Measurements from ENCODE around the gene SPAG5. TPM values are rescaled to one million over a fixed set of nuclear protein-coding genes. Genes with fewer than 3 reads are reported as not detected.

The SPAG5 gene
- total RNA-seq, 1 experiment from 2014 or later, result 219 TPM

- no peak overlapping the region for H3K27ac ChIP-seq (ENCODE audit: low read depth, low read length, poor library complexity, severe bottlenecking)
- TF ChIP-seq CTCF (conservative IDR thresholded peaks at IDR 0.05; ENCODE audit: low read depth, low read length) (no peak), EZH2 (IDR thresholded peaks at IDR 0.05; ENCODE audit: borderline replicate concordance, low read depth, low read length, poor library complexity, severe bottlenecking) (no peak)
- ChIA-PET CTCF (interaction anchor here (0.6 kb wide), 1 partner anchor 1482 kb away, joined by 3 read pairs; no protein-coding TSS in a partner anchor), POLR2A (ENCODE audit: low non-redundant PET) (no interaction called here)
- intact Hi-C loops (cut with micrococcal nuclease; ENCODE audit: unreplicated experiment), result no loop called here
- H3K9me3 ChIP-seq (ENCODE audit: low read depth, low read length, poor library complexity, severe bottlenecking), result no peaks in the 10 kb centered on the region
- no peak overlapping the region for H3K4me3 ChIP-seq (ENCODE audit: low read depth, low read length, poor library complexity, severe bottlenecking)
- DNase-seq (ENCODE audit: low spot score), result no peak
- H3K27me3 ChIP-seq (replicated peaks; ENCODE audit: insufficient read depth, low read depth, low read length, poor library complexity), result no peaks in the 10 kb centered on the region
- H3K4me1 ChIP-seq (ENCODE audit: insufficient read depth, low read length, poor library complexity, severe bottlenecking), result no peaks in the 10 kb centered on the region
- no TSS peak for BruUV-seq (replicated peaks)
- H3K36me3 ChIP-seq (ENCODE audit: insufficient read depth, low read length, poor library complexity, severe bottlenecking), result peaks cover 67% of the 10 kb centered on the region
Measured at GRCh38 chr17:28615260-28615940, 16.6 kb upstream of the SPAG5 start.

GRCh38 chr17:28613931-28614381, 15.1 kb upstream of the SPAG5 start, which contains the start of gene RSKR:
RSKR (minus strand) TSS chr17:28614185; CDS start chr17:28614161, 24 bp downstream.
- TF ChIP-seq EZH2 (IDR thresholded peaks at IDR 0.05; ENCODE audit: borderline replicate concordance, low read depth, low read length, poor library complexity, severe bottlenecking) (no peak), CTCF (conservative IDR thresholded peaks at IDR 0.05; ENCODE audit: low read depth, low read length) (no peak)
- no peak for DNase-seq (ENCODE audit: low spot score)
- Histone ChIP-seq H3K4me1 (ENCODE audit: insufficient read depth, low read length, poor library complexity, severe bottlenecking) (no peaks in the 10 kb centered on the region), H3K9me3 (ENCODE audit: low read depth, low read length, poor library complexity, severe bottlenecking) (no peaks in the 10 kb centered on the region), H3K4me3 (ENCODE audit: low read depth, low read length, poor library complexity, severe bottlenecking) (no peak within 1 kb of the TSS), H3K27me3 (replicated peaks; ENCODE audit: insufficient read depth, low read depth, low read length, poor library complexity) (no peaks in the 10 kb centered on the region), H3K27ac (ENCODE audit: low read depth, low read length, poor library complexity, severe bottlenecking) (no peak within 1 kb of the TSS), H3K36me3 (ENCODE audit: insufficient read depth, low read length, poor library complexity, severe bottlenecking) (peaks cover 53% of the 10 kb centered on the region)
- intact Hi-C loops (cut with micrococcal nuclease; ENCODE audit: unreplicated experiment), result loop anchor here (1.0 kb wide), 1 partner anchor 120 kb away; no protein-coding TSS in a partner anchor
- no TSS peak for BruUV-seq (replicated peaks)
- CTCF ChIA-PET, result interaction anchor here (1.2 kb wide), 1 partner anchor 15 kb away, joined by 3 read pairs; no protein-coding TSS in a partner anchor
- POLR2A ChIA-PET (ENCODE audit: low non-redundant PET), result no interaction called here

GRCh38 chr17:28612936-28613872, 14.4 kb upstream of the SPAG5 start:
- ChIA-PET POLR2A (ENCODE audit: low non-redundant PET) (no interaction called here), CTCF (interaction anchor here (0.5 to 1.2 kb wide), 3 partner anchors 14 to 24 kb away, joined by 3 to 4 read pairs (median 3); no protein-coding TSS in a partner anchor)
- peak; percentile 62 for DNase-seq (ENCODE audit: low spot score)
- H3K36me3 ChIP-seq (ENCODE audit: insufficient read depth, low read length, poor library complexity, severe bottlenecking), result peaks cover 45% of the 10 kb centered on the region
- intact Hi-C loops (cut with micrococcal nuclease; ENCODE audit: unreplicated experiment), result loop anchor here (1.0 kb wide), 1 partner anchor 119 kb away; no protein-coding TSS in a partner anchor
- H3K27me3 ChIP-seq (replicated peaks; ENCODE audit: insufficient read depth, low read depth, low read length, poor library complexity), result no peaks in the 10 kb centered on the region
- BruUV-seq (replicated peaks), result no TSS peak
- no peaks in the 10 kb centered on the region for H3K9me3 ChIP-seq (ENCODE audit: low read depth, low read length, poor library complexity, severe bottlenecking)
- H3K4me3 ChIP-seq (ENCODE audit: low read depth, low read length, poor library complexity, severe bottlenecking), result no peak overlapping the region
- peak; percentile 81 for TF ChIP-seq CTCF (conservative IDR thresholded peaks at IDR 0.05; ENCODE audit: low read depth, low read length)
- no peak for TF ChIP-seq EZH2 (IDR thresholded peaks at IDR 0.05; ENCODE audit: borderline replicate concordance, low read depth, low read length, poor library complexity, severe bottlenecking)
- no peak overlapping the region for H3K27ac ChIP-seq (ENCODE audit: low read depth, low read length, poor library complexity, severe bottlenecking)
- no peaks in the 10 kb centered on the region for H3K4me1 ChIP-seq (ENCODE audit: insufficient read depth, low read length, poor library complexity, severe bottlenecking)

Measured in A673 (cell line).